Nucleus accumbens (tissue), 56 donors: ENCODE results near the gene KLHL26.
"Not testable (repeated sequence)": the region's sequence is repeated elsewhere in the genome, so short reads cannot be mapped to it uniquely, and the experiment has no call there.

Experiments
- DNase-seq, 56 donors: peaks; one replicate each; lab custom pipeline; 2025; lab: John Stamatoyannopoulos, UW

Gene KLHL26

GRCh38 chr19:18636969-18637629 is at the start of gene KLHL26:
Gene KLHL26, plus strand, starts transcription at chr19:18637028. Its CDS starts 27 bp downstream, at chr19:18637055.
- no peak for DNase-seq

DNA sequence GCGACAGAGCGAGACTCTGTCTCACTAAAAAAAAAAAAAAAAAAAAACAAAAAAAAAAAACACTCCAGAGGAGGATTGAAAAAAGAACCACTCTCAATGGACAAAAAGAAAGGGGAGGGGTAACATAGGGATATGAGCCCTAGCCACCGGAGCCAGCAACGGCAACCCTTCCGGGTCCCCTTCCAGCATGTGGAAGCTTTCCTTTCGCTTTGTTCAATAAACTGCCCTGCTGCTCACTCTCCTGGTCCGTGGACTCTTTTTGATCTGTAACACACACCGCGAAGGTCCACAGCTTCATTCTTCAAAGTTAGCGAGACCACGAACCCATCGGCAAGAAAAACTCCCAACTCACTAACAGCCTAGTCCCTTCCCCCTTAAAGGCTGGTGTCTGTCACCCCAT is 49.3 kb upstream of the KLHL26 start:
- DNase-seq = no peak

GRCh38 chr19:18587962-18588610 is 48.7 kb upstream of the KLHL26 start:
- no peak for DNase-seq

DNA sequence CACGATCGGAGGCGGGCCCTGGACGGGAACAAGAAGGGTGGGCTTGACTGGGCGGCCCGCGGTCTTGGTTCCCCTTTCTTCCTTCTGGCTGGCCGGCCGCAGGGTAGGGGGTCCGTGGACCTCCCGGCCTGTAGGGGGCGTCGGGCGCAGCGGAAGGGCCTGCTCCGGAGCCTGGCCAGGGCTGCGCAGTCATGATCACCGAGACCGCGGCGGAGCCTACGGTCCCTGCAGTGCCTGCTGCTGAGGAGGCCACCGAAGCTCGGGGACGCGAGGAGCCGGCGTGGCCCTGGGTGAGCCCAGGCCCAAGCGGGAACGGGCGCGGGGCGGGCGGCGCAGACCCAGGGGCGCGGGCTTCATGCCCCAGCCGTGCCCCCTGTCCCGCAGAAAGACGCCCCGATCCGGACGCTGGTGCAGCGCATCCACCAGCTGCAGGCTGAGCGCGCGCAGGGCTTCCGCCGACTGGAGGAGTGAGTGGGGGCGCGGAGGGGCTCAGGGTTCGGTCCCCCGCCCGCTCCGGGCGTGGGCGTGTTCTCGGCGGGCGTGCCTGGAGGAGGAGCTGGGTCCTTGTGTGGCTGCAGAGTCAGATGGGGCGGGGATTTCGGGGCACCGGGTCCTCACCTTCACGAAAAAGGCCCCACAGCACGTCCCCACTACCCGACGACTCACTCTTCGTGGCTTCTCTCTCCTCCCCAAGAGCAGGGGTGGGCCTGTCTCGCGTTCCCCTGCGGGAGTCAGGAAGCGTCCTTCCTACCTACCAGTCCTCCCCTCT is 48.0 kb upstream of the KLHL26 start, which contains the start of gene REX1BD:
Gene REX1BD (plus strand): TSS at position 188 of the 769 bp plus-strand sequence. CDS start 4 bp downstream, at position 192.
- DNase-seq = peak in 55 of 56 donors; percentile 29 to 89 (median 76)

DNA sequence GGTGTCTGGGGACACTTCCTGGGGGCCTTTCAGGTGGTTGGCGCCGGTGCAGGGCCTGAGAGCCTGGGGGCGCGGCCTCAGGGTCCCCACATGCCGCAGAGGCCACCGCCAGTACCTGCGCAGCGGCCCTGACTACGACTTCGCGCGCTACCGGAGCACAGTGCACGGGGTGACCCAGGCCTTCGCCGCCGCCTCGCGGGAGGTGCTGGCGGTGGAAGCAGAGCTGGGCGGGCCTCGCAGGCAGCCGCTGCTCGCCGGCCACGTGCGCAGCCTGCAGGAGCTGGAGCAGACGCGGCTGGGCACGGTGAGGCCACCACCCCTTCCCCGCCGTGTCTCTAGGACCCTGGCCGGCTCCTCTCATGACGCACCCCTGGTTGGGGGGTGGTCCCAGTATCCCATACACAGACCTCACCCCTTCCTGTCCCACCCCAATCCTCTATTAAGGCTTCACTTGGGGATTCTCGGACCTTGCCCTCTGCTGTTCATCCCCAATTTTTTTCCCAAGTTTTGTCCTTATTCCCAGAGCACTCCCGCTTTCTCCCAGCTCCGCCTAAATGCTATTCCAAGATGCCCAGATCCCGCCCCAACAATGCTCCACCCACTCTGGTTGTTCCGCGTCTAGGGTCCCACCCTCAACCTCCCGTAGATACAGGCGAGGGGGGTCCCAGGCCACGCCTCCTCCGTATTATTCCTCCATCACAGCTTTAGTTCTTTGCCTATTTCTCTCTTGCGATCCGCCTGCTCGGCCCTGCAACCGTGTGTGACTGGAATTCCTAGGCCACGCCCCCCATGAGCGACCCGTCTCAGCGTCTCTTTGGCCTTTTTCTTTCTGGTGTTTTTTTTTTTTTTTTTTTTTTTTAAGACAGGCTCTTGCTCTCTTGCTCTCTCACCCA is 47.2 kb upstream of the KLHL26 start:
- DNase-seq = peak in 31 of 56 donors; percentile 18 to 67 (median 46)

GRCh38 chr19:18590273-18591272 is 46.3 kb upstream of the KLHL26 start:
- DNase-seq = peak in 54 of 56 donors; percentile 23 to 93 (median 74)

- no peak for DNase-seq
Measured at GRCh38 chr19:18591735-18592385, 45.0 kb upstream of the KLHL26 start.

GRCh38 chr19:18592732-18593131 is 44.1 kb upstream of the KLHL26 start:
- not testable (repeated sequence) for DNase-seq

DNA sequence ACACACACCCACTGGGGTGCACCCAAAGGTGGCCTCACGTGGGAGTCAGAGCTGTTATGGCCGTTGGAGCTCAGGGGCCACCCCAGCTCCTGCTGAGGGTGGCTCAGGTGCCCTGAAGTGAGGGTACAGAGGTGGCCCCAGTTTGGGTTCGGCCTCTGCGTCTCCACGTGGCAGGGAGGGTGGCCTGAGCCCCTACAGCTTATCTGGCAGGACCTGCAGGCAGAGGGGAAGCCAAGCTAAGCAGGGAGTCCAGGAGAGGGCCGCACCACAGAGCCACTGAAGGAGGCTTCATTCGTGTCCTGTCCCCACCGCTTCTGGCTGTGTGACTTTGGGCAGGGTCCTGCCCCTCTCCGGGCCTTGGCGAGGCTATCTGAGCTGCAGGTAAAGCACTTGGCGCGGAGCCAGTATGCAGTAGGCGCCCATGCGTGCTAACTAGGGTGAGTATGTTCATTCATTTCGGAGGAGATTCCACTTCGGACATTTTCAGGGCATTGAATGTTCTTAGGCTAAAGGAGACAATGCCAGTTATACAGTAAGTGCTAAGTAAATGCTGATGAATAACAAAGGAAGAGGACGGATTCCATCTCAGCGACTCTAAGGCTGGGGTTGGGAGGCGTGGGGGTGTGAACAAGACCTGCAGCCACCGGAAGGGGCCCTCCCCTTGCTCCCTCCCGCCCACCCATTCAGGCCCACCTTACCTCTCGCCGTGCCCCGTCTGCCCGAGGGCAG is 43.3 kb upstream of the KLHL26 start:
- no peak for DNase-seq

- peak in 42 of 56 donors; percentile 6 to 70 (median 32) for DNase-seq
Measured at GRCh38 chr19:18594096-18594823, 42.6 kb upstream of the KLHL26 start.

GRCh38 chr19:18594824-18595373 is 41.9 kb upstream of the KLHL26 start:
- no peak for DNase-seq

DNA sequence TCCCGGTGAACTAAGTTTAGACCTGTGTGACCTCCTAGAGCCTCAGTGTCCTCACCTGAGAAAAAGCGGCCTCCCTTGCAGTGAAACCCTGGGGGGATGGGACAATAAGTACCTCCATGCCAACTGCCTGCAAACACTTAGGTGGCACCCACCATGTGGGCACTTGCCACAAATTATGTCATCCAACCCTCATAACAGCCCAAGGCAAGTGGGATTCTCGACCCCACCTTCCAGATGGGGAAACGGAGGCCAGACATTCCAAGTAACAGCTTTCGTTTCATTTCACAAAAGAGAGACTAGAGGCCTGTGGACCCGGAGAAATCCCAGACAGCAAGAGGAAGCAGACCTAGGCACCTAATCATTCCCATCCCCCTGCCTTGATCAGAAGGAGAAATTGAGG is 41.4 kb upstream of the KLHL26 start:
- no peak for DNase-seq

GRCh38 chr19:18596752-18597157 is 40.1 kb upstream of the KLHL26 start:
- peak in 2 of 56 donors; percentile 12 to 18 for DNase-seq

GRCh38 chr19:18597809-18598660 is 38.8 kb upstream of the KLHL26 start:
- DNase-seq = no peak

GRCh38 chr19:18599485-18599884 is 37.3 kb upstream of the KLHL26 start:
- no peak for DNase-seq
